Measurements from ENCODE around the gene AGAP1.

AGAP1 gene

GRCh38 chr2:235609321-235609720 is 115.5 kb downstream of the AGAP1 start:
- no peak for DNase-seq (ENCODE audit: low read depth, low spot score)

GRCh38 chr2:235609746-235610145 is 115.9 kb downstream of the AGAP1 start:
- no peak for DNase-seq (ENCODE audit: low read depth, low spot score)

- no peak for DNase-seq (ENCODE audit: low read depth, low spot score)
Observed at GRCh38 chr2:235610696-235611257, 116.9 kb downstream of the AGAP1 start.

- DNase-seq (ENCODE audit: low read depth, low spot score), result no peak
Observed at GRCh38 chr2:235611349-235611748, 117.5 kb downstream of the AGAP1 start.

- no peak for DNase-seq (ENCODE audit: low read depth, low spot score)
Observed at GRCh38 chr2:235611756-235612155, 117.9 kb downstream of the AGAP1 start.

GRCh38 chr2:235612181-235612950 is 118.5 kb downstream of the AGAP1 start:
- no peak for DNase-seq (ENCODE audit: low read depth, low spot score)

GRCh38 chr2:235613649-235614048 is 119.8 kb downstream of the AGAP1 start:
- DNase-seq (ENCODE audit: low read depth, low spot score), result no peak

- DNase-seq (ENCODE audit: low read depth, low spot score), result no peak
Observed at GRCh38 chr2:235614176-235614860, 120.5 kb downstream of the AGAP1 start.

GRCh38 chr2:235614900-235615712 is 121.3 kb downstream of the AGAP1 start:
- no peak for DNase-seq (ENCODE audit: low read depth, low spot score)

- no peak for DNase-seq (ENCODE audit: low read depth, low spot score)
Observed at GRCh38 chr2:235616885-235617284, 123.0 kb downstream of the AGAP1 start.

GRCh38 chr2:235618039-235618438 is 124.2 kb downstream of the AGAP1 start:
- DNase-seq (ENCODE audit: low read depth, low spot score), result no peak

GRCh38 chr2:235619544-235619943 is 125.7 kb downstream of the AGAP1 start:
- DNase-seq (ENCODE audit: low read depth, low spot score), result no peak

GRCh38 chr2:235621736-235622135 is 127.9 kb downstream of the AGAP1 start:
- DNase-seq (ENCODE audit: low read depth, low spot score), result no peak

GRCh38 chr2:235623111-235623510 is 129.3 kb downstream of the AGAP1 start:
- DNase-seq (ENCODE audit: low read depth, low spot score), result no peak

- DNase-seq (ENCODE audit: low read depth, low spot score), result no peak
Observed at GRCh38 chr2:235623752-235624151, 129.9 kb downstream of the AGAP1 start.

GRCh38 chr2:235626658-235627057 is 132.8 kb downstream of the AGAP1 start:
- no peak for DNase-seq (ENCODE audit: low read depth, low spot score)

GRCh38 chr2:235627682-235628081 is 133.8 kb downstream of the AGAP1 start:
- no peak for DNase-seq (ENCODE audit: low read depth, low spot score)

- no peak for DNase-seq (ENCODE audit: low read depth, low spot score)
Observed at GRCh38 chr2:235630718-235631296, 137.0 kb downstream of the AGAP1 start.

- DNase-seq (ENCODE audit: low read depth, low spot score), result no peak
Observed at GRCh38 chr2:235634435-235635158, 140.8 kb downstream of the AGAP1 start.

GRCh38 chr2:235636546-235636945 is 142.7 kb downstream of the AGAP1 start:
- DNase-seq (ENCODE audit: low read depth, low spot score), result no peak

GRCh38 chr2:235637896-235638295 is 144.1 kb downstream of the AGAP1 start:
- no peak for DNase-seq (ENCODE audit: low read depth, low spot score)
